Limb (tissue), 2 donors: Measurements from ENCODE around the gene APBA2.
"Not testable (repeated sequence)": the region's sequence is repeated elsewhere in the genome, so short reads cannot be mapped to it uniquely, and the experiment has no call there.

ENCODE experiments used
- DNase-seq, 2 donors: peaks; one replicate each; pipeline ENCODE4 v3.0.0-alpha.2; 2016; ENCODE audit errors: extremely low spot score in 2 of 2

The APBA2 gene

GRCh38 chr15:29032751-29033150 lies 147.0 kb downstream of the APBA2 start:
- DNase-seq = no peak

GRCh38 chr15:29034151-29034550 lies 148.4 kb downstream of the APBA2 start:
- DNase-seq = no peak

- no peak for DNase-seq
Measured at GRCh38 chr15:29034593-29035335, 149.0 kb downstream of the APBA2 start.

- DNase-seq = no peak
Measured at GRCh38 chr15:29035336-29036285, 149.8 kb downstream of the APBA2 start.

GRCh38 chr15:29037997-29038705 lies 152.4 kb downstream of the APBA2 start:
- no peak for DNase-seq

- DNase-seq = no peak
Measured at GRCh38 chr15:29039466-29040369, 153.9 kb downstream of the APBA2 start.

GRCh38 chr15:29040370-29040751 lies 154.6 kb downstream of the APBA2 start:
- DNase-seq = peak; percentile 76 to 79

- no peak for DNase-seq
Measured at GRCh38 chr15:29043736-29044502, 158.1 kb downstream of the APBA2 start.

- DNase-seq = no peak
Measured at GRCh38 chr15:29044503-29044901, 158.7 kb downstream of the APBA2 start.

GRCh38 chr15:29045161-29045560 lies 159.4 kb downstream of the APBA2 start:
- not testable (repeated sequence) for DNase-seq

GRCh38 chr15:29045717-29046116 lies 159.9 kb downstream of the APBA2 start:
- no peak for DNase-seq

GRCh38 chr15:29046281-29046810 lies 160.6 kb downstream of the APBA2 start:
- no peak for DNase-seq

GRCh38 chr15:29046977-29047376 lies 161.2 kb downstream of the APBA2 start:
- DNase-seq = no peak

GRCh38 chr15:29048011-29048410 lies 162.2 kb downstream of the APBA2 start:
- no peak for DNase-seq

GRCh38 chr15:29050870-29051269 lies 165.1 kb downstream of the APBA2 start:
- peak in 1 of 2 donors; percentile 37 for DNase-seq

GRCh38 chr15:29051422-29051821 lies 165.6 kb downstream of the APBA2 start:
- no peak for DNase-seq

- DNase-seq = no peak
Measured at GRCh38 chr15:29053006-29053405, 167.2 kb downstream of the APBA2 start.

- DNase-seq = no peak
Measured at GRCh38 chr15:29053661-29054131, 167.9 kb downstream of the APBA2 start.

GRCh38 chr15:29054171-29055045 lies 168.6 kb downstream of the APBA2 start:
- DNase-seq = no peak
